ENCODE measurements around the gene N4BP3.

DNA sequence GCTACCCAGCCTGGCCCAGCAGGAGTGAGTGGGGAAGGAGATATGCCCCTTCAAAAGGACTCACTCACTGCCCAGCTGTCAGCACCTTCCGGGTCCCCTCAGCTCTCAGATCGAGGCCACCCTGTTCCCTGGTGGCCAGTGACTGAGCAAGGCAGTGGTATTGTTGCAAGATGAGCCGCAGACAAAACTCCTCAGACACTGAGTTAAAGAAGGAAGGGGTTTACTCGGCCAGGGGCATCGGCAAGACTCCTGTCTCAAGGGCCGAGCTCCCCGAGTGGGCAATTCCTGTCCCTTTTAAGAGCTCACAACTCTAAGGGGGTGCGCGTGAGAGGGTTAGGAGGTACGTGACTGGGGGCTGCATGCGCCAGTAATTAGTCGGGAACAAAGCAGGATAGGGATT, 9.7 kb upstream of the N4BP3 start:
- TF ChIP-seq, protein P1, sequence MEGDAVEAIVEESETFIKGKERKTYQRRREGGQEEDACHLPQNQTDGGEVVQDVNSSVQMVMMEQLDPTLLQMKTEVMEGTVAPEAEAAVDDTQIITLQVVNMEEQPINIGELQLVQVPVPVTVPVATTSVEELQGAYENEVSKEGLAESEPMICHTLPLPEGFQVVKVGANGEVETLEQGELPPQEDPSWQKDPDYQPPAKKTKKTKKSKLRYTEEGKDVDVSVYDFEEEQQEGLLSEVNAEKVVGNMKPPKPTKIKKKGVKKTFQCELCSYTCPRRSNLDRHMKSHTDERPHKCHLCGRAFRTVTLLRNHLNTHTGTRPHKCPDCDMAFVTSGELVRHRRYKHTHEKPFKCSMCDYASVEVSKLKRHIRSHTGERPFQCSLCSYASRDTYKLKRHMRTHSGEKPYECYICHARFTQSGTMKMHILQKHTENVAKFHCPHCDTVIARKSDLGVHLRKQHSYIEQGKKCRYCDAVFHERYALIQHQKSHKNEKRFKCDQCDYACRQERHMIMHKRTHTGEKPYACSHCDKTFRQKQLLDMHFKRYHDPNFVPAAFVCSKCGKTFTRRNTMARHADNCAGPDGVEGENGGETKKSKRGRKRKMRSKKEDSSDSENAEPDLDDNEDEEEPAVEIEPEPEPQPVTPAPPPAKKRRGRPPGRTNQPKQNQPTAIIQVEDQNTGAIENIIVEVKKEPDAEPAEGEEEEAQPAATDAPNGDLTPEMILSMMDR (IDR thresholded peaks at IDR 0.05; ENCODE audit: insufficient read depth, low read length): no peak
- TF ChIP-seq, protein P2, sequence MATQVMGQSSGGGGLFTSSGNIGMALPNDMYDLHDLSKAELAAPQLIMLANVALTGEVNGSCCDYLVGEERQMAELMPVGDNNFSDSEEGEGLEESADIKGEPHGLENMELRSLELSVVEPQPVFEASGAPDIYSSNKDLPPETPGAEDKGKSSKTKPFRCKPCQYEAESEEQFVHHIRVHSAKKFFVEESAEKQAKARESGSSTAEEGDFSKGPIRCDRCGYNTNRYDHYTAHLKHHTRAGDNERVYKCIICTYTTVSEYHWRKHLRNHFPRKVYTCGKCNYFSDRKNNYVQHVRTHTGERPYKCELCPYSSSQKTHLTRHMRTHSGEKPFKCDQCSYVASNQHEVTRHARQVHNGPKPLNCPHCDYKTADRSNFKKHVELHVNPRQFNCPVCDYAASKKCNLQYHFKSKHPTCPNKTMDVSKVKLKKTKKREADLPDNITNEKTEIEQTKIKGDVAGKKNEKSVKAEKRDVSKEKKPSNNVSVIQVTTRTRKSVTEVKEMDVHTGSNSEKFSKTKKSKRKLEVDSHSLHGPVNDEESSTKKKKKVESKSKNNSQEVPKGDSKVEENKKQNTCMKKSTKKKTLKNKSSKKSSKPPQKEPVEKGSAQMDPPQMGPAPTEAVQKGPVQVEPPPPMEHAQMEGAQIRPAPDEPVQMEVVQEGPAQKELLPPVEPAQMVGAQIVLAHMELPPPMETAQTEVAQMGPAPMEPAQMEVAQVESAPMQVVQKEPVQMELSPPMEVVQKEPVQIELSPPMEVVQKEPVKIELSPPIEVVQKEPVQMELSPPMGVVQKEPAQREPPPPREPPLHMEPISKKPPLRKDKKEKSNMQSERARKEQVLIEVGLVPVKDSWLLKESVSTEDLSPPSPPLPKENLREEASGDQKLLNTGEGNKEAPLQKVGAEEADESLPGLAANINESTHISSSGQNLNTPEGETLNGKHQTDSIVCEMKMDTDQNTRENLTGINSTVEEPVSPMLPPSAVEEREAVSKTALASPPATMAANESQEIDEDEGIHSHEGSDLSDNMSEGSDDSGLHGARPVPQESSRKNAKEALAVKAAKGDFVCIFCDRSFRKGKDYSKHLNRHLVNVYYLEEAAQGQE (IDR thresholded peaks at IDR 0.05; ENCODE audit: insufficient replicate concordance, low read depth): no peak
- no peak for TF ChIP-seq POLR2AphosphoS5 (IDR thresholded peaks at IDR 0.05; ENCODE audit: low read depth)

Measured in HL-60 (cell line).